Posterior vena cava (tissue), 2 donors: ENCODE data around the gene FBLN2. TPM values are rescaled to one million over a fixed set of nuclear protein-coding genes. Genes with fewer than 3 reads are reported as not detected.

ENCODE experiments used
- DNase-seq: peaks from one replicate; pipeline ENCODE4 v3.0.0-alpha.2; 2020; ENCODE audit warnings: low spot score
- intact Hi-C, 2 donors: fragments of 100-400 bp; cut with DNase I; formaldehyde crosslinking; loops; one replicate each; pipeline versions ENCODE4 v1.14.1 to v1.14.2; 2022 to 2023
- total RNA-seq, 2 donors: library from RNA; stranded (reverse); fragmentation: NEBNext Ultra II Directional; extraction: Animal tissue kit (Norgen Biotek cat#: 25700); gene quantifications; one replicate each; pipeline ENCODE4 v1.2.1, GENCODE V29; 2021
- donor health status: DM: yes; HTN: yes; CAD: no.
- donor health status: DM: yes; HTN: yes; CAD: no.

Gene FBLN2
- total RNA-seq, 2 donors from 2014 or later: 283 to 585 TPM

GRCh38 chr3:13588993-13589392 lies 40.1 kb downstream of the FBLN2 start:
- intact Hi-C loops: no loop called here
- DNase-seq: no peak

- intact Hi-C loops: no loop called here
- DNase-seq: no peak
Measured at GRCh38 chr3:13590841-13591520, 42.1 kb downstream of the FBLN2 start.

- DNase-seq: no peak
- intact Hi-C loops: no loop called here
Measured at GRCh38 chr3:13593615-13594014, 44.7 kb downstream of the FBLN2 start.

GRCh38 chr3:13594146-13594545 lies 45.2 kb downstream of the FBLN2 start:
- intact Hi-C loops: no loop called here
- no peak for DNase-seq

- no peak for DNase-seq
Measured at GRCh38 chr3:13594991-13595421, 46.1 kb downstream of the FBLN2 start.

GRCh38 chr3:13595485-13595884 lies 46.6 kb downstream of the FBLN2 start:
- DNase-seq: no peak
- intact Hi-C loops: no loop called here

More at GRCh38 chr3:13594991-13595421, 46.1 kb downstream of the FBLN2 start:
- intact Hi-C loops: no loop called here

- intact Hi-C loops: no loop called here
- DNase-seq: no peak
Measured at GRCh38 chr3:13596426-13597205, 47.7 kb downstream of the FBLN2 start.

GRCh38 chr3:13597661-13598060 lies 48.7 kb downstream of the FBLN2 start:
- no peak for DNase-seq
- intact Hi-C loops: no loop called here

- DNase-seq: no peak
- intact Hi-C loops: no loop called here
Measured at GRCh38 chr3:13598201-13598600, 49.3 kb downstream of the FBLN2 start.

- intact Hi-C loops: no loop called here
- DNase-seq: no peak
Measured at GRCh38 chr3:13598926-13599886, 50.3 kb downstream of the FBLN2 start.

GRCh38 chr3:13599887-13600450 lies 51.0 kb downstream of the FBLN2 start:
- intact Hi-C loops: loop anchor here in 1 of 2 donors (10.0 kb wide), 1 partner anchor 1355 kb away; no protein-coding TSS in a partner anchor
- no peak for DNase-seq

- intact Hi-C loops: loop anchor here in 1 of 2 donors (10.0 kb wide), 1 partner anchor 1356 kb away; no protein-coding TSS in a partner anchor
- DNase-seq: no peak
Measured at GRCh38 chr3:13600950-13601691, 52.2 kb downstream of the FBLN2 start.

- intact Hi-C loops: loop anchor here in 1 of 2 donors (10.0 kb wide), 1 partner anchor 1357 kb away; no protein-coding TSS in a partner anchor
- DNase-seq: no peak
Measured at GRCh38 chr3:13601692-13602080, 52.8 kb downstream of the FBLN2 start.

GRCh38 chr3:13605555-13605954 lies 56.6 kb downstream of the FBLN2 start:
- intact Hi-C loops: loop anchor here in 1 of 2 donors (10.0 kb wide), 1 partner anchor 1361 kb away; no protein-coding TSS in a partner anchor
- DNase-seq: peak; percentile 37

- intact Hi-C loops: loop anchor here in 1 of 2 donors (10.0 kb wide), 1 partner anchor 1363 kb away; no protein-coding TSS in a partner anchor
- peak; percentile 72 for DNase-seq
Measured at GRCh38 chr3:13607821-13608597, 59.1 kb downstream of the FBLN2 start.

- intact Hi-C loops: loop anchor here in 1 of 2 donors (10.0 kb wide), 1 partner anchor 1364 kb away; no protein-coding TSS in a partner anchor
- DNase-seq: peak; percentile 74
Measured at GRCh38 chr3:13608969-13609725, 60.2 kb downstream of the FBLN2 start.
